Colonic mucosa (tissue), 4 donors: ENCODE data around the gene WAPL. TPM values are rescaled to one million over a fixed set of nuclear protein-coding genes. Genes with fewer than 3 reads are reported as not detected.
"Not testable (repeated sequence)": the region's sequence is repeated elsewhere in the genome, so short reads cannot be mapped to it uniquely, and the experiment has no call there.

ENCODE experiments used
- DNase-seq: peaks from one replicate; pipeline ENCODE4 v3.0.0-alpha.2; 2020
- H3K27ac ChIP-seq: fragments of 200-600 bp; one replicate; pipeline ENCODE4 v1.8.0; 2021
- H3K27me3 ChIP-seq: fragments of 200-600 bp; one replicate; pipeline ENCODE4 v1.8.0; 2021
- H3K36me3 ChIP-seq: fragments of 200-600 bp; one replicate; pipeline ENCODE4 v1.8.0; 2021
- H3K4me1 ChIP-seq: fragments of 200-600 bp; one replicate; pipeline ENCODE4 v1.8.0; 2021; ENCODE audit warnings: mild to moderate bottlenecking
- H3K4me3 ChIP-seq: fragments of 200-600 bp; one replicate; pipeline ENCODE4 v1.8.0; 2021
- H3K9ac ChIP-seq, 2 donors: one replicate each; pipeline ENCODE4 v1.7.0; 2013; ENCODE audit warnings: control low read depth in 2 of 2, low read depth in 2 of 2, low read length in 2 of 2
- H3K9me3 ChIP-seq: fragments of 200-600 bp; one replicate; pipeline ENCODE4 v1.8.0; 2021
- CTCF ChIP-seq: fragments of 200-600 bp; IDR thresholded peaks from one replicate; pipeline ENCODE4 v1.8.0; 2022; ENCODE audit warnings: antibody characterized with exemption, mild to moderate bottlenecking
- intact Hi-C: fragments of 100-400 bp; cut with DNase I; formaldehyde crosslinking; loops from one replicate; pipeline ENCODE4 v1.14.1; 2022
- total RNA-seq, 2 donors: library from RNA; stranded (reverse); fragmentation: NEBNext Ultra II Directional in 1 of 2; extraction: Animal tissue kit (Norgen Biotek cat#: 25700) in 1 of 2; gene quantifications; one replicate each; pipeline ENCODE4 v1.2.1, GENCODE V29; 2021
- donor health status: healthy.
- donor health status: DM: no; HTN: no; CAD: no.
- donor health status: DM: no; HTN: no; CAD: no.

The WAPL gene
- total RNA-seq, 2 donors from 2014 or later = 32.7 to 33.9 TPM

- H3K9ac ChIP-seq = no peak overlapping the region
- no peaks in the 10 kb centered on the region for H3K9me3 ChIP-seq
- H3K27me3 ChIP-seq = peaks cover 6% of the 10 kb centered on the region
- no peak for DNase-seq
- intact Hi-C loops = no loop called here
- H3K36me3 ChIP-seq = no peaks in the 10 kb centered on the region
- no peak overlapping the region for H3K27ac ChIP-seq
- no peak for TF ChIP-seq CTCF
- peaks cover 5% of the 10 kb centered on the region for H3K4me1 ChIP-seq
- no peak overlapping the region for H3K4me3 ChIP-seq
These were observed 128.9 kb downstream of the WAPL start for GRCh38 chr10:86392723-86393094.

- Histone ChIP-seq H3K27ac (no peak overlapping the region), H3K27me3 (peaks cover 6% of the 10 kb centered on the region), H3K4me1 (peaks cover 5% of the 10 kb centered on the region), H3K36me3 (no peaks in the 10 kb centered on the region), H3K4me3 (no peak overlapping the region), H3K9me3 (no peaks in the 10 kb centered on the region), H3K9ac (no peak overlapping the region)
- intact Hi-C loops = no loop called here
- DNase-seq = no peak
- TF ChIP-seq CTCF = no peak
These were observed 129.4 kb downstream of the WAPL start for GRCh38 chr10:86391986-86392722.

GRCh38 chr10:86391236-86391840 lies 130.3 kb downstream of the WAPL start:
- Histone ChIP-seq H3K36me3 (no peaks in the 10 kb centered on the region), H3K4me1 (peaks cover 5% of the 10 kb centered on the region), H3K27ac (no peak overlapping the region), H3K4me3 (no peak overlapping the region), H3K9me3 (no peaks in the 10 kb centered on the region), H3K9ac (peak overlapping the region in 1 of 2 donors; percentile 24), H3K27me3 (peaks cover 6% of the 10 kb centered on the region)
- intact Hi-C loops = no loop called here
- DNase-seq = no peak
- no peak for TF ChIP-seq CTCF

GRCh38 chr10:86390337-86391120 lies 131.1 kb downstream of the WAPL start:
- no peak overlapping the region for H3K9ac ChIP-seq
- H3K9me3 ChIP-seq = no peaks in the 10 kb centered on the region
- H3K4me1 ChIP-seq = peaks cover 5% of the 10 kb centered on the region
- DNase-seq = no peak
- H3K4me3 ChIP-seq = no peak overlapping the region
- H3K27me3 ChIP-seq = peaks cover 6% of the 10 kb centered on the region
- no peaks in the 10 kb centered on the region for H3K36me3 ChIP-seq
- intact Hi-C loops = no loop called here
- no peak for TF ChIP-seq CTCF
- H3K27ac ChIP-seq = no peak overlapping the region

GRCh38 chr10:86389441-86390193 lies 132.0 kb downstream of the WAPL start:
- H3K9me3 ChIP-seq = no peaks in the 10 kb centered on the region
- peak overlapping the region; percentile 37 for H3K4me3 ChIP-seq
- H3K4me1 ChIP-seq = peaks cover 5% of the 10 kb centered on the region
- no peak overlapping the region for H3K9ac ChIP-seq
- H3K27me3 ChIP-seq = peaks cover 6% of the 10 kb centered on the region
- intact Hi-C loops = no loop called here
- no peak overlapping the region for H3K27ac ChIP-seq
- no peaks in the 10 kb centered on the region for H3K36me3 ChIP-seq
- TF ChIP-seq CTCF = no peak
- DNase-seq = peak; percentile 76

- H3K27ac ChIP-seq, intact Hi-C loops, H3K4me1 ChIP-seq, H3K27me3 ChIP-seq, H3K9me3 ChIP-seq, H3K9ac ChIP-seq, H3K36me3 ChIP-seq: not testable (repeated sequence)
- peak; percentile 18 for DNase-seq
- H3K4me3 ChIP-seq = peak overlapping the region; percentile 37
These were observed 132.5 kb downstream of the WAPL start for GRCh38 chr10:86389109-86389440.
